GM12878 (cell line): ENCODE measurements around the gene ZNF785. TPM values are rescaled to one million over a fixed set of nuclear protein-coding genes. Genes with fewer than 3 reads are reported as not detected.
A peak's percentile ranks its signal among the peaks of the same experiment; 100 is the strongest.

Experiments used
- BACH1 ChIP-seq: fragments of 450-650 bp; IDR thresholded peaks from 2 replicates; pipeline ENCODE4 v1.6.1; 2017; ENCODE audit warnings: mild to moderate bottlenecking, borderline replicate concordance
- BCL11A ChIP-seq: IDR thresholded peaks from 2 replicates; pipeline ENCODE4 v1.6.1; 2011; ENCODE audit warnings: low read depth, low read length
- CBFB ChIP-seq: IDR thresholded peaks from 2 replicates; pipeline ENCODE4 v1.6.1; 2016; ENCODE audit warnings: antibody characterized with exemption, low read depth
- CBX5 ChIP-seq: sonication (generic); IDR thresholded peaks from 2 replicates; pipeline ENCODE4 v1.6.1; 2016; ENCODE audit warnings: low read depth, moderate library complexity, mild to moderate bottlenecking, inconsistent platforms
- CHD1 ChIP-seq: IDR thresholded peaks from 2 replicates; pipeline ENCODE4 v1.6.1; 2012; ENCODE audit warnings: low read depth, low read length, improper control_type of control experiment
- CREM ChIP-seq: IDR thresholded peaks from 2 replicates; pipeline ENCODE4 v1.6.1; 2014; ENCODE audit warnings: antibody characterized with exemption, low read depth
- DPF2 ChIP-seq: fragments of 450-650 bp; IDR thresholded peaks from 2 replicates; pipeline ENCODE4 v1.6.1; 2017; ENCODE audit warnings: mild to moderate bottlenecking
- E2F4 ChIP-seq: IDR thresholded peaks from 2 replicates; pipeline ENCODE4 v1.6.1; 2012; ENCODE audit warnings: low read depth, low read length, improper control_type of control experiment
- E2F8 ChIP-seq: fragments of 450-650 bp; IDR thresholded peaks from 2 replicates; pipeline ENCODE4 v1.6.1; 2018; ENCODE audit warnings: mild to moderate bottlenecking, low read depth, moderate library complexity; ENCODE audit not compliant: partially characterized antibody
- FOXK2 ChIP-seq: fragments of 450-650 bp; IDR thresholded peaks from 2 replicates; pipeline ENCODE4 v1.6.1; 2017; ENCODE audit warnings: mild to moderate bottlenecking, moderate library complexity
- GABPA ChIP-seq: IDR thresholded peaks from 2 replicates; pipeline ENCODE4 v1.6.1; 2014; ENCODE audit warnings: antibody characterized with exemption, low read depth, mild to moderate bottlenecking, inconsistent platforms
- GATAD2B ChIP-seq: fragments of 450-650 bp; conservative IDR thresholded peaks from 2 replicates; pipeline ENCODE4 v1.6.1; 2017; ENCODE audit warnings: low read depth, mild to moderate bottlenecking, moderate library complexity
- MAX ChIP-seq: IDR thresholded peaks from 2 replicates; pipeline ENCODE4 v1.6.1; 2012; ENCODE audit warnings: low read depth, low read length, improper control_type of control experiment
- NFYA ChIP-seq: IDR thresholded peaks from 2 replicates; pipeline ENCODE4 v1.6.1; 2011; ENCODE audit warnings: low read depth, mild to moderate bottlenecking, low read length, improper control_type of control experiment, borderline replicate concordance
- PBX3 ChIP-seq: IDR thresholded peaks from 2 replicates; pipeline ENCODE4 v1.6.1; 2011; ENCODE audit warnings: mild to moderate bottlenecking, low read depth, low read length, moderate library complexity; ENCODE audit not compliant: insufficient replicate concordance
- RAD21 ChIP-seq: IDR thresholded peaks from 2 replicates; pipeline ENCODE4 v1.6.1; 2011; ENCODE audit warnings: mild to moderate bottlenecking, low read depth, low read length, moderate library complexity; ENCODE audit not compliant: insufficient read depth
- RCOR1 ChIP-seq: conservative IDR thresholded peaks from 2 replicates; pipeline ENCODE4 v1.6.1; 2012; ENCODE audit warnings: low read depth, low read length, improper control_type of control experiment
- SIN3A ChIP-seq: IDR thresholded peaks from 2 replicates; pipeline ENCODE4 v1.6.1; 2012; ENCODE audit warnings: low read depth, low read length, improper control_type of control experiment
- SP1 ChIP-seq: IDR thresholded peaks from one replicate; pipeline ENCODE4 v1.6.1; 2011; ENCODE audit warnings: low read depth, low read length
- SRF ChIP-seq, 2 experiments: IDR thresholded peaks; 2 replicates each; pipeline ENCODE4 v1.6.1; 2011; ENCODE audit warnings: low read depth in 2 of 2, low read length in 2 of 2, mild to moderate bottlenecking in 1 of 2, moderate library complexity in 1 of 2
- TARDBP ChIP-seq: IDR thresholded peaks from 2 replicates; pipeline ENCODE4 v1.6.1; 2016; ENCODE audit warnings: borderline replicate concordance
- USF2 ChIP-seq: IDR thresholded peaks from 2 replicates; pipeline ENCODE4 v1.6.1; 2011; ENCODE audit warnings: low read depth, low read length, improper control_type of control experiment, borderline replicate concordance
- ZNF217 ChIP-seq: fragments of 450-650 bp; IDR thresholded peaks from 2 replicates; pipeline ENCODE4 v1.6.1; 2017; ENCODE audit warnings: antibody characterized with exemption, mild to moderate bottlenecking
- ZNF274 ChIP-seq: IDR thresholded peaks from one replicate; pipeline ENCODE4 v1.8.0; 2011; ENCODE audit not compliant: insufficient read length, insufficient read depth
- ZSCAN29 ChIP-seq: fragments of 450-650 bp; IDR thresholded peaks from 2 replicates; pipeline ENCODE4 v1.6.1; 2017; ENCODE audit warnings: mild to moderate bottlenecking, moderate library complexity
- polyA plus RNA-seq, 11 experiments: library from polyadenylated mRNA; depleted of rRNA in 4 of 11; unstranded in 6 of 11; stranded (reverse) in 5 of 11; fragments of >200 nt; fragmentation: Nextera tagmentation in 4 of 11; fragmentation: Illumina TruSeq in 1 of 11; extraction: Ambion mirVana in 4 of 11; extraction: Trizol in 1 of 11; gene quantifications; 1 replicate in 1 of 11; 2 replicates in 10 of 11; pipeline versions ENCODE4 v1.2.1 to v1.2.3, GENCODE V29; 2011 to 2016; ENCODE audit warnings: inconsistent platforms in 2 of 11, missing spikeins in 2 of 11, low read depth in 1 of 11
- total RNA-seq, 4 experiments: library from RNA; depleted of rRNA in 3 of 4; stranded (reverse); fragments of >200 nt in 3 of 4; fragmentation: Illumina TruSeq in 1 of 4; extraction: Trizol in 1 of 4; gene quantifications; 2 replicates each; pipeline versions ENCODE4 v1.2.1 to v1.2.3, GENCODE V29; 2013 to 2021

Gene ZNF785
- total and polyA plus RNA-seq, 10 of the 15 experiments (the other 5 are each of a cell fraction or from before 2014, with no cell fraction given), result 0.87 to 11.5 (median 7.5) TPM

- TF ChIP-seq TARDBP (peak; percentile 89), USF2 (no peak), CREM (peak; percentile 93), SP1 (peak; percentile 96), CBFB (peak; percentile 65; the same call in 1 of the 2 replicates), NFYA (peak; percentile 50; the same call in 1 of the 2 replicates), E2F8 (peak; percentile 81), E2F4 (peak; percentile 98), CBX5 (0 out of 2 replicates have a peak, but pooled peaks have one; percentile 28), RCOR1 (0 out of 2 replicates have a peak, but pooled peaks have one; percentile 48), DPF2 (peak; percentile 74), BACH1 (peak; percentile 90), SIN3A (peak; percentile 100), FOXK2 (peak; percentile 78), ZNF217 (0 out of 2 replicates have a peak, but pooled peaks have one; percentile 47), ZNF274 (no peak), MAX (peak; percentile 15; the same call in 1 of the 2 replicates), SRF (IDR thresholded peaks at IDR 0.05; ENCODE audit: low read depth in 2 of 2, low read length in 2 of 2) (no peak), PBX3 (no peak), CHD1 (peak; percentile 64; the same call in 1 of the 2 replicates), RAD21 (no peak), GATAD2B (peak; percentile 68; the same call in 1 of the 2 replicates), ZSCAN29 (peak; percentile 46; the same call in 1 of the 2 replicates), GABPA (peak; percentile 65; the same call in 1 of the 2 replicates), BCL11A (no peak)
Measured at GRCh38 chr16:30571445-30572322, 13.8 kb downstream of the ZNF785 start, which contains the start of gene ZNF688 (continued).
